Activated CD8-positive, alpha-beta T cell treated with anti-CD3 and anti-CD28 coated beads, Interleukin-2, amount 10 ng/mL, durations not matched to agents 7 days and 5 days (primary cell): ENCODE data around the gene STIMATE. TPM values are rescaled to one million over a fixed set of nuclear protein-coding genes. Genes with fewer than 3 reads are reported as not detected.

Source experiments
- ATAC-seq: fragments of 150-1000 bp; cut with Tn5 transposase; one replicate; pipeline ENCODE4 v1.10.0; 2021; ENCODE audit warnings: moderate library complexity
- CTCF ChIA-PET: fragments of 350-600 bp; sonication (Branson Sonifier 250); formaldehyde crosslinking; loops from one replicate; lab custom pipeline; 2021; ENCODE audit warnings: antibody characterized with exemption; lab: Charles Lee
- POLR2A ChIA-PET: fragments of 350-600 bp; sonication (Branson Sonifier 250); formaldehyde crosslinking; loops from one replicate; lab custom pipeline; 2021; ENCODE audit warnings: antibody characterized with exemption; lab: Charles Lee
- DNase-seq: peaks from one replicate; pipeline ENCODE4 v3.0.0-alpha.2; 2020
- H3K27ac Mint-ChIP-seq: one replicate; pipeline ENCODE4 v1.8.0; 2021; ENCODE audit warnings: mild to moderate bottlenecking, mixed read lengths
- H3K27me3 Mint-ChIP-seq: one replicate; pipeline ENCODE4 v1.8.0; 2021; ENCODE audit warnings: low read depth, mixed read lengths
- H3K36me3 Mint-ChIP-seq: one replicate; pipeline ENCODE4 v1.8.0; 2021; ENCODE audit warnings: low read depth, mixed read lengths
- H3K4me1 Mint-ChIP-seq: one replicate; pipeline ENCODE4 v1.8.0; 2021; ENCODE audit warnings: low read depth, mixed read lengths
- H3K4me3 Mint-ChIP-seq: one replicate; pipeline ENCODE4 v1.8.0; 2021; ENCODE audit warnings: mild to moderate bottlenecking, mixed read lengths
- H3K9me3 Mint-ChIP-seq: one replicate; pipeline ENCODE4 v1.8.0; 2022; ENCODE audit warnings: mixed read lengths; ENCODE audit not compliant: insufficient read depth
- total RNA-seq, 2 experiments: library from RNA; stranded (reverse); gene quantifications; one replicate each; pipeline ENCODE4 v1.2.3, GENCODE V29; 2021

STIMATE gene
- total RNA-seq, 2 experiments from 2014 or later = 26.5 to 29.9 TPM

- peaks cover 5% of the 10 kb centered on the region for H3K9me3 Mint-ChIP-seq
- H3K4me3 Mint-ChIP-seq = no peak overlapping the region
- ATAC-seq = no peak
- H3K27ac Mint-ChIP-seq = no peak overlapping the region
- CTCF ChIA-PET = no interaction called here
- H3K36me3 Mint-ChIP-seq = peaks cover 30% of the 10 kb centered on the region
- no peaks in the 10 kb centered on the region for H3K27me3 Mint-ChIP-seq
- DNase-seq = no peak
- peaks cover 8% of the 10 kb centered on the region for H3K4me1 Mint-ChIP-seq
- POLR2A ChIA-PET = no interaction called here
These were observed 30.9 kb downstream of the STIMATE start for GRCh38 chr3:52866427-52866826.

GRCh38 chr3:52865994-52866393, 31.4 kb downstream of the STIMATE start:
- POLR2A ChIA-PET = no interaction called here
- peaks cover 30% of the 10 kb centered on the region for H3K36me3 Mint-ChIP-seq
- no peaks in the 10 kb centered on the region for H3K27me3 Mint-ChIP-seq

GRCh38 chr3:52860424-52860768, 37.0 kb downstream of the STIMATE start:
- no peak overlapping the region for H3K27ac Mint-ChIP-seq
- no peaks in the 10 kb centered on the region for H3K4me1 Mint-ChIP-seq
- DNase-seq (no peak), ATAC-seq (no peak)
- H3K27me3 Mint-ChIP-seq = no peaks in the 10 kb centered on the region
- POLR2A ChIA-PET = no interaction called here
- CTCF ChIA-PET = interaction anchor here (1.0 kb wide), 1 partner anchor 10 kb away, joined by 3 read pairs; no protein-coding TSS in a partner anchor
- peaks cover 3% of the 10 kb centered on the region for H3K9me3 Mint-ChIP-seq
- no peak overlapping the region for H3K4me3 Mint-ChIP-seq
- peaks cover 22% of the 10 kb centered on the region for H3K36me3 Mint-ChIP-seq

More at GRCh38 chr3:52865994-52866393, 31.4 kb downstream of the STIMATE start:
- Mint-ChIP-seq H3K27ac (no peak overlapping the region), H3K9me3 (peaks cover 5% of the 10 kb centered on the region), H3K4me3 (no peak overlapping the region), H3K4me1 (peaks cover 8% of the 10 kb centered on the region)
- ATAC-seq (no peak), DNase-seq (no peak)
- CTCF ChIA-PET = no interaction called here

- POLR2A ChIA-PET = no interaction called here
- Mint-ChIP-seq H3K36me3 (peaks cover 19% of the 10 kb centered on the region), H3K27ac (no peak overlapping the region), H3K4me1 (no peaks in the 10 kb centered on the region), H3K27me3 (no peaks in the 10 kb centered on the region), H3K4me3 (no peak overlapping the region), H3K9me3 (no peaks in the 10 kb centered on the region)
- ATAC-seq (no peak), DNase-seq (no peak)
- CTCF ChIA-PET = no interaction called here
These were observed 37.5 kb downstream of the STIMATE start for GRCh38 chr3:52859686-52860423.

GRCh38 chr3:52857864-52858263, 39.5 kb downstream of the STIMATE start:
- Mint-ChIP-seq H3K4me3 (no peak overlapping the region), H3K36me3 (peaks cover 6% of the 10 kb centered on the region), H3K27me3 (no peaks in the 10 kb centered on the region), H3K4me1 (no peaks in the 10 kb centered on the region), H3K27ac (no peak overlapping the region), H3K9me3 (no peaks in the 10 kb centered on the region)
- DNase-seq (no peak), ATAC-seq (no peak)
- ChIA-PET CTCF (no interaction called here), POLR2A (no interaction called here)

- ATAC-seq (no peak), DNase-seq (no peak)
- ChIA-PET POLR2A (no interaction called here), CTCF (no interaction called here)
- Mint-ChIP-seq H3K27ac (no peak overlapping the region), H3K4me1 (no peaks in the 10 kb centered on the region), H3K27me3 (no peaks in the 10 kb centered on the region), H3K36me3 (peaks cover 4% of the 10 kb centered on the region), H3K4me3 (no peak overlapping the region), H3K9me3 (no peaks in the 10 kb centered on the region)
These were observed 40.2 kb downstream of the STIMATE start for GRCh38 chr3:52857133-52857532.

GRCh38 chr3:52856666-52857065, 40.7 kb downstream of the STIMATE start:
- no peaks in the 10 kb centered on the region for H3K4me1 Mint-ChIP-seq
- no peak overlapping the region for H3K4me3 Mint-ChIP-seq
- ChIA-PET CTCF (no interaction called here), POLR2A (no interaction called here)
- H3K27ac Mint-ChIP-seq = peak overlapping the region; percentile 12
- H3K36me3 Mint-ChIP-seq = peaks cover 8% of the 10 kb centered on the region
- ATAC-seq (no peak), DNase-seq (no peak)
- H3K9me3 Mint-ChIP-seq = no peaks in the 10 kb centered on the region
- H3K27me3 Mint-ChIP-seq = no peaks in the 10 kb centered on the region

GRCh38 chr3:52854013-52854412, 43.3 kb downstream of the STIMATE start:
- POLR2A ChIA-PET = no interaction called here
- ATAC-seq (no peak), DNase-seq (no peak)
- CTCF ChIA-PET = interaction anchor here (1.5 kb wide), 1 partner anchor 132 kb away, joined by 3 read pairs; no protein-coding TSS in a partner anchor
- Mint-ChIP-seq H3K27ac (no peak overlapping the region), H3K4me3 (no peak overlapping the region), H3K36me3 (peaks cover 5% of the 10 kb centered on the region), H3K27me3 (no peaks in the 10 kb centered on the region), H3K9me3 (no peaks in the 10 kb centered on the region), H3K4me1 (no peaks in the 10 kb centered on the region)

- ChIA-PET POLR2A (no interaction called here), CTCF (interaction anchor here (1.0 to 1.3 kb wide), 3 partner anchors 30 to 344 kb away, joined by 3 to 4 read pairs (median 3); no protein-coding TSS in a partner anchor)
- ATAC-seq (no peak), DNase-seq (no peak)
- H3K4me1 Mint-ChIP-seq = no peaks in the 10 kb centered on the region
- no peaks in the 10 kb centered on the region for H3K27me3 Mint-ChIP-seq
- no peak overlapping the region for H3K27ac Mint-ChIP-seq
- H3K36me3 Mint-ChIP-seq = peaks cover 7% of the 10 kb centered on the region
- H3K9me3 Mint-ChIP-seq = no peaks in the 10 kb centered on the region
- no peak overlapping the region for H3K4me3 Mint-ChIP-seq
These were observed 44.9 kb downstream of the STIMATE start for GRCh38 chr3:52852419-52852818.

GRCh38 chr3:52851348-52851747, 46.0 kb downstream of the STIMATE start:
- peaks cover 7% of the 10 kb centered on the region for H3K36me3 Mint-ChIP-seq
- no peak overlapping the region for H3K4me3 Mint-ChIP-seq
- ATAC-seq = peak; percentile 54
- CTCF ChIA-PET = interaction anchor here (0.8 to 2.0 kb wide), 9 partner anchors 13 to 259 kb away, joined by 3 to 8 read pairs (median 3); no protein-coding TSS in a partner anchor
- no peaks in the 10 kb centered on the region for H3K9me3 Mint-ChIP-seq
- peak; percentile 32 for DNase-seq
- H3K27me3 Mint-ChIP-seq = no peaks in the 10 kb centered on the region
- no peak overlapping the region for H3K27ac Mint-ChIP-seq
- POLR2A ChIA-PET = no interaction called here
- peaks cover 5% of the 10 kb centered on the region for H3K4me1 Mint-ChIP-seq

- ATAC-seq = no peak
- no peak overlapping the region for H3K27ac Mint-ChIP-seq
- H3K4me3 Mint-ChIP-seq = no peak overlapping the region
- ChIA-PET CTCF (interaction anchor here (1.2 to 2.0 kb wide), 4 partner anchors 11 to 261 kb away, joined by 3 to 8 read pairs (median 6); no protein-coding TSS in a partner anchor), POLR2A (interaction anchor here (1.3 kb wide), 1 partner anchor 11 kb away, joined by 4 read pairs; no protein-coding TSS in a partner anchor)
- H3K9me3 Mint-ChIP-seq = no peaks in the 10 kb centered on the region
- H3K4me1 Mint-ChIP-seq = peaks cover 9% of the 10 kb centered on the region
- H3K27me3 Mint-ChIP-seq = no peaks in the 10 kb centered on the region
- H3K36me3 Mint-ChIP-seq = peaks cover 7% of the 10 kb centered on the region
- DNase-seq = no peak
These were observed 47.7 kb downstream of the STIMATE start for GRCh38 chr3:52849656-52850055.

GRCh38 chr3:52848617-52849016, 48.7 kb downstream of the STIMATE start:
- peaks cover 7% of the 10 kb centered on the region for H3K36me3 Mint-ChIP-seq
- POLR2A ChIA-PET = interaction anchor here (0.6 to 1.3 kb wide), 2 partner anchors 10 to 33 kb away, joined by 3 to 4 read pairs; no protein-coding TSS in a partner anchor
- H3K9me3 Mint-ChIP-seq = no peaks in the 10 kb centered on the region

More at GRCh38 chr3:52848617-52849016, 48.7 kb downstream of the STIMATE start:
- H3K4me3 Mint-ChIP-seq = no peak overlapping the region
- H3K27ac Mint-ChIP-seq = no peak overlapping the region
- no peaks in the 10 kb centered on the region for H3K27me3 Mint-ChIP-seq
- H3K4me1 Mint-ChIP-seq = peaks cover 9% of the 10 kb centered on the region
- ATAC-seq (no peak), DNase-seq (no peak)
- CTCF ChIA-PET = interaction anchor here (0.9 to 1.5 kb wide), 5 partner anchors 10 to 262 kb away, joined by 3 to 8 read pairs (median 4); no protein-coding TSS in a partner anchor
